Endothelial cell of umbilical vein (primary cell): ENCODE measurements around the gene CCT6B. TPM values are rescaled to one million over a fixed set of nuclear protein-coding genes. Genes with fewer than 3 reads are reported as not detected.
A peak's percentile ranks its signal among the peaks of the same experiment; 100 is the strongest.

ENCODE experiments used
- BruUV-seq: library from RNA; stranded (reverse); fragments of 400-500 nt; replicated peaks from 2 replicates; lab custom pipeline; 2021; lab: Mats Ljungman, UMichigan
- CTCF ChIA-PET: fragments of 300-600, 350-600 bp; sonication (Branson Sonifier 250); formaldehyde crosslinking; loops from one replicate; lab custom pipeline; 2021; ENCODE audit warnings: antibody characterized with exemption, inconsistent platforms; lab: Charles Lee
- POLR2A ChIA-PET: fragments of 300-600, 350-600 bp; sonication (Branson Sonifier 250); formaldehyde crosslinking; loops from one replicate; lab custom pipeline; 2021; ENCODE audit warnings: antibody characterized with exemption, inconsistent platforms; lab: Charles Lee
- DNase-seq: peaks from one replicate; pipeline ENCODE4 v3.0.0-alpha.2; 2011; ENCODE audit warnings: low read depth, low spot score
- FAIRE-seq: peaks from 2 replicates; lab custom pipeline; 2011; peaks lifted over from hg19 to GRCh38; lab: Jason Lieb, UNC
- H2AFZ ChIP-seq: 2 replicates; pipeline ENCODE4 v1.6.0; 2012; ENCODE audit warnings: low read depth, low read length, control low read depth, inconsistent platforms
- H3K27ac ChIP-seq: 2 replicates; pipeline ENCODE4 v1.5.1; 2011; ENCODE audit warnings: low read depth, mild to moderate bottlenecking, control low read depth, low read length, moderate library complexity; ENCODE audit not compliant: insufficient read depth
- H3K27me3 ChIP-seq, 2 experiments: 2 replicates each; pipeline versions ENCODE4 v1.6.0 to v1.6.1; 2011; ENCODE audit warnings: low read length in 2 of 2, mixed read lengths in 1 of 2; ENCODE audit not compliant: control insufficient read depth in 2 of 2, insufficient read depth in 2 of 2
- H3K36me3 ChIP-seq, 2 experiments: 2 replicates in 1 of 2; 3 replicates in 1 of 2; pipeline ENCODE4 v1.5.1; 2011; ENCODE audit warnings: low read length in 2 of 2, mild to moderate bottlenecking in 1 of 2, moderate library complexity in 1 of 2; ENCODE audit not compliant: control insufficient read depth in 2 of 2, insufficient read depth in 2 of 2; ENCODE audit errors: extremely low read depth in 1 of 2
- H3K4me1 ChIP-seq: 3 replicates; pipeline ENCODE4 v1.5.1; 2011; ENCODE audit warnings: mild to moderate bottlenecking, low read length; ENCODE audit not compliant: control insufficient read depth, insufficient read depth; ENCODE audit errors: extremely low read depth
- H3K4me2 ChIP-seq: 2 replicates; pipeline ENCODE4 v1.6.1; 2011; ENCODE audit warnings: low read length, control low read depth, mixed read lengths; ENCODE audit not compliant: insufficient read depth
- H3K4me3 ChIP-seq, 3 experiments: fragments of 200-600 bp in 1 of 3; sonication (generic), shearing (Covaris generic) in 1 of 3; replicated peaks in 1 of 3; 2 replicates each; pipeline ENCODE4 v1.5.1; 2011 to 2016; ENCODE audit warnings: control low read depth in 3 of 3, low read length in 3 of 3, mild to moderate bottlenecking in 2 of 3, inconsistent platforms in 1 of 3, low read depth in 1 of 3, moderate library complexity in 1 of 3; ENCODE audit not compliant: insufficient read depth in 1 of 3
- H3K79me2 ChIP-seq: 2 replicates; pipeline ENCODE4 v1.6.0; 2012; ENCODE audit warnings: low read length, inconsistent platforms; ENCODE audit not compliant: control insufficient read depth, insufficient read depth
- H3K9ac ChIP-seq: replicated peaks from 2 replicates; pipeline ENCODE3; 2011; ENCODE audit warnings: low read length, control low read depth; ENCODE audit not compliant: insufficient read depth; ENCODE audit errors: extremely low read depth
- H3K9me1 ChIP-seq: replicated peaks from 3 replicates; pipeline ENCODE4 v1.6.0; 2011; ENCODE audit warnings: mild to moderate bottlenecking, low read length; ENCODE audit not compliant: control insufficient read depth, insufficient read depth; ENCODE audit errors: extremely low read depth
- H3K9me3 ChIP-seq: replicated peaks from 2 replicates; pipeline ENCODE4 v1.5.1; 2012; ENCODE audit warnings: low read length, inconsistent platforms; ENCODE audit not compliant: control insufficient read depth, insufficient read depth
- H4K20me1 ChIP-seq: replicated peaks from 2 replicates; pipeline ENCODE3; 2011; ENCODE audit warnings: mild to moderate bottlenecking, low read length; ENCODE audit not compliant: control insufficient read depth, insufficient read depth; ENCODE audit errors: extremely low read depth
- EZH2 ChIP-seq: IDR thresholded peaks from 2 replicates; pipeline ENCODE4 v1.6.1; 2012; ENCODE audit warnings: borderline replicate concordance, low read depth, mild to moderate bottlenecking, moderate library complexity, low read length, inconsistent platforms; ENCODE audit not compliant: severe bottlenecking
- FOS ChIP-seq: IDR thresholded peaks from 2 replicates; pipeline ENCODE4 v1.6.1; 2011; ENCODE audit warnings: mild to moderate bottlenecking, low read length, moderate library complexity, borderline replicate concordance; ENCODE audit not compliant: insufficient read depth
- GATA2 ChIP-seq: IDR thresholded peaks from 2 replicates; pipeline ENCODE4 v1.7.0; 2011; ENCODE audit warnings: low read depth, mild to moderate bottlenecking, moderate library complexity, mixed read lengths, low read length; ENCODE audit not compliant: insufficient read length, insufficient read depth
- JUN ChIP-seq: IDR thresholded peaks from 2 replicates; pipeline ENCODE4 v1.6.1; 2011; ENCODE audit warnings: borderline replicate concordance, low read depth; ENCODE audit not compliant: insufficient read length, insufficient read depth
- MYC ChIP-seq: IDR thresholded peaks from one replicate; pipeline ENCODE4 v1.6.1; 2011; ENCODE audit warnings: mild to moderate bottlenecking, low read depth, low read length
- POLR2A ChIP-seq: IDR thresholded peaks from 2 replicates; pipeline ENCODE4 v1.6.1; 2012; ENCODE audit warnings: low read depth, mild to moderate bottlenecking, control low read depth, low read length
- POLR2AphosphoS5 ChIP-seq: IDR thresholded peaks from 2 replicates; pipeline ENCODE4 v1.6.1; 2012; ENCODE audit warnings: low read depth, mild to moderate bottlenecking, control low read depth, low read length, moderate library complexity; ENCODE audit not compliant: insufficient read depth
- dilution Hi-C: fragments of 300-500 bp; cut with MboI; formaldehyde crosslinking; loops from one replicate; pipeline ENCODE4 v1.15.0; 2019; ENCODE audit warnings: low sequenced_read_pairs; ENCODE audit not compliant: extremely low pct_ligation_motif_present
- intact Hi-C: fragments of 100-400 bp; cut with micrococcal nuclease; formaldehyde crosslinking; loops from one replicate; pipeline ENCODE4 v1.10.0; 2022
- polyA plus RNA-seq, 4 experiments: library from polyadenylated mRNA; depleted of rRNA in 3 of 4; stranded (reverse) in 3 of 4; unstranded in 1 of 4; fragments of >200 nt; gene quantifications; 2 replicates each; pipeline versions ENCODE4 v1.2.1 to v1.2.3, GENCODE V29; 2011 to 2012; ENCODE audit warnings: missing spikeins in 1 of 4
- total RNA-seq: library from RNA; stranded (reverse); gene quantifications from 2 replicates; pipeline ENCODE4 v1.2.3, GENCODE V29; 2021
- TF ChIP-seq, protein P1 (sequence below): IDR thresholded peaks from 2 replicates; pipeline ENCODE4 v1.6.1; 2011; ENCODE audit not compliant: insufficient read depth, insufficient read length
- TF ChIP-seq, protein P2 (sequence below), 2 donors: IDR thresholded peaks; 1 replicate in 1 of 2; 2 replicates in 1 of 2; pipeline ENCODE4 v1.5.1; 2011; ENCODE audit warnings: low read length in 2 of 2, mild to moderate bottlenecking in 2 of 2, moderate library complexity in 2 of 2, control low read depth in 1 of 2, inconsistent platforms in 1 of 2, low read depth in 1 of 2; ENCODE audit not compliant: insufficient read depth in 1 of 2; ENCODE audit errors: extremely low read depth in 1 of 2

CCT6B gene
- total and polyA plus RNA-seq, 2 donors (not counting 3 experiments of a cell fraction or from before 2014, with no cell fraction given), result 0.35 to 1.6 TPM

DNA sequence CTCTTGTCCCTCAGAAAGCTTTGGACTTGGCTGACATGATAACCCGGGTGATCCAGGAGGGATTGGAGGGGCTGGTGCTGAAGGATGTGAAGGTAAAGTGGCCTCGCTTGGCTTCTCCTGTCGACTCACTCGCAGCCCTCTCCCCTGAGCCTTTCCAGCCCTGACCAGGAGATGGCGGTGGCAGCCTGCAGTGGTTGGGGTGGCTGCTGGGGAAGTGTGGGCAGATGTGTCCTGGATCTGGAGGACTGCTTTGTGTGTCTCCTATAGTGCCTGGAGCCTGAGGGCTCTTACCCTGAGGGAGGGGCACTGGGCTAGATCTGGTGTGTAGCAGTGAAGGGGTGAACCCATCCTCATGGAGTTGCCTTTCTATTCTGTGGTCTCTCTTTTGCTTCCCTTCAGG is 36.9 kb upstream of the CCT6B start:
- intact Hi-C loops, result loop anchor here (1.0 to 2.0 kb wide), 4 partner anchors 25 to 121 kb away; partner anchors contain the start of genes RAD51D and RFFL

GRCh38 chr17:34997355-34997862 is 36.1 kb upstream of the CCT6B start:
- no peaks in the 10 kb centered on the region for H3K27me3 ChIP-seq
- CTCF ChIA-PET, result interaction anchor here (0.8 to 5.0 kb wide), 6 partner anchors 11 to 123 kb away, joined by 3 to 48 read pairs (median 8); partner anchors contain the start of genes FNDC8, RAD51D and RFFL
- peaks cover 2% of the 10 kb centered on the region for H3K4me1 ChIP-seq
- H3K27ac ChIP-seq, result no peak overlapping the region
- FAIRE-seq (no peak), DNase-seq (peak; percentile 21)
- TF ChIP-seq EZH2 (no peak), GATA2 (no peak), POLR2A (no peak), MYC (no peak), JUN (no peak), POLR2AphosphoS5 (no peak), FOS (no peak)
- TF ChIP-seq, protein P1, sequence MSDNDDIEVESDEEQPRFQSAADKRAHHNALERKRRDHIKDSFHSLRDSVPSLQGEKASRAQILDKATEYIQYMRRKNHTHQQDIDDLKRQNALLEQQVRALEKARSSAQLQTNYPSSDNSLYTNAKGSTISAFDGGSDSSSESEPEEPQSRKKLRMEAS, result no peak
- TF ChIP-seq, protein P2, sequence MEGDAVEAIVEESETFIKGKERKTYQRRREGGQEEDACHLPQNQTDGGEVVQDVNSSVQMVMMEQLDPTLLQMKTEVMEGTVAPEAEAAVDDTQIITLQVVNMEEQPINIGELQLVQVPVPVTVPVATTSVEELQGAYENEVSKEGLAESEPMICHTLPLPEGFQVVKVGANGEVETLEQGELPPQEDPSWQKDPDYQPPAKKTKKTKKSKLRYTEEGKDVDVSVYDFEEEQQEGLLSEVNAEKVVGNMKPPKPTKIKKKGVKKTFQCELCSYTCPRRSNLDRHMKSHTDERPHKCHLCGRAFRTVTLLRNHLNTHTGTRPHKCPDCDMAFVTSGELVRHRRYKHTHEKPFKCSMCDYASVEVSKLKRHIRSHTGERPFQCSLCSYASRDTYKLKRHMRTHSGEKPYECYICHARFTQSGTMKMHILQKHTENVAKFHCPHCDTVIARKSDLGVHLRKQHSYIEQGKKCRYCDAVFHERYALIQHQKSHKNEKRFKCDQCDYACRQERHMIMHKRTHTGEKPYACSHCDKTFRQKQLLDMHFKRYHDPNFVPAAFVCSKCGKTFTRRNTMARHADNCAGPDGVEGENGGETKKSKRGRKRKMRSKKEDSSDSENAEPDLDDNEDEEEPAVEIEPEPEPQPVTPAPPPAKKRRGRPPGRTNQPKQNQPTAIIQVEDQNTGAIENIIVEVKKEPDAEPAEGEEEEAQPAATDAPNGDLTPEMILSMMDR (IDR thresholded peaks at IDR 0.05; ENCODE audit: extremely low read depth in 1 of 2, insufficient read depth in 1 of 2, low read depth in 1 of 2, low read length in 2 of 2), result no peak
- dilution Hi-C loops (loop anchor here (25.0 kb wide), 1 partner anchor 115 kb away; the partner anchor contains the start of genes FNDC8 and RAD51D), intact Hi-C loops (no loop called here)
- H3K9me3 ChIP-seq, result no peaks in the 10 kb centered on the region
- H3K9ac ChIP-seq, result no peak overlapping the region
- no TSS peak for BruUV-seq
- H3K4me3 ChIP-seq, result no peak overlapping the region
- no peak overlapping the region for H2AFZ ChIP-seq
- no peaks in the 10 kb centered on the region for H4K20me1 ChIP-seq
- peaks cover 2 to 13% of the 10 kb centered on the region in 2 experiments for H3K36me3 ChIP-seq
- no peaks in the 10 kb centered on the region for H3K79me2 ChIP-seq
- H3K4me2 ChIP-seq, result no peak overlapping the region
- POLR2A ChIA-PET, result no interaction called here
- no peaks in the 10 kb centered on the region for H3K9me1 ChIP-seq

More for the DNA sequence above, 36.9 kb upstream of the CCT6B start:
- Histone ChIP-seq H3K9me1 (no peaks in the 10 kb centered on the region), H3K79me2 (no peaks in the 10 kb centered on the region), H3K9me3 (no peaks in the 10 kb centered on the region), H2AFZ (no peak overlapping the region), H3K36me3 (peaks cover 2 to 15% of the 10 kb centered on the region in 2 experiments), H3K4me1 (peaks cover 2% of the 10 kb centered on the region), H3K9ac (no peak overlapping the region), H3K4me3 (no peak overlapping the region), H3K4me2 (no peak overlapping the region), H3K27me3 (no peaks in the 10 kb centered on the region), H3K27ac (no peak overlapping the region), H4K20me1 (no peaks in the 10 kb centered on the region)
- FAIRE-seq (peak; percentile 93), DNase-seq (peak; percentile 78)
- POLR2A ChIA-PET, result no interaction called here
- TF ChIP-seq, protein P2 (IDR thresholded peaks at IDR 0.05; ENCODE audit: extremely low read depth in 1 of 2, insufficient read depth in 1 of 2, low read depth in 1 of 2, low read length in 2 of 2), result peak; percentile 92 to 95
- no peak for TF ChIP-seq MYC
- dilution Hi-C loops, result loop anchor here (25.0 kb wide), 1 partner anchor 114 kb away; the partner anchor contains the start of genes FNDC8 and RAD51D
- CTCF ChIA-PET, result interaction anchor here (1.6 to 5.0 kb wide), 5 partner anchors 24 to 121 kb away, joined by 4 to 38 read pairs (median 8); partner anchors contain the start of gene RAD51D
- no TSS peak for BruUV-seq
